Measurements from ENCODE around the gene IFIT1.
"Not testable (repeated sequence)": the region's sequence is repeated elsewhere in the genome, so short reads cannot be mapped to it uniquely, and the experiment has no call there.

The IFIT1 gene

GRCh38 chr10:89399956-89400355, 7.5 kb downstream of the IFIT1 start:
- DNase-seq (ENCODE audit: low read depth in 3 of 3) = no peak

GRCh38 chr10:89403043-89403442, 10.6 kb downstream of the IFIT1 start:
- DNase-seq (ENCODE audit: low read depth in 3 of 3) = no peak

- no peak for DNase-seq (ENCODE audit: low read depth in 3 of 3)
Observed at GRCh38 chr10:89404104-89405047, 12.0 kb downstream of the IFIT1 start.

GRCh38 chr10:89406178-89406577, 13.8 kb downstream of the IFIT1 start:
- not testable (repeated sequence) for DNase-seq (ENCODE audit: low read depth in 3 of 3)

GRCh38 chr10:89407792-89408191, 15.4 kb downstream of the IFIT1 start:
- not testable (repeated sequence) for DNase-seq (ENCODE audit: low read depth in 3 of 3)

GRCh38 chr10:89409282-89409681, 16.9 kb downstream of the IFIT1 start:
- not testable (repeated sequence) for DNase-seq (ENCODE audit: low read depth in 3 of 3)

- not testable (repeated sequence) for DNase-seq (ENCODE audit: low read depth in 3 of 3)
Observed at GRCh38 chr10:89410551-89410950, 18.1 kb downstream of the IFIT1 start.

- DNase-seq (ENCODE audit: low read depth in 3 of 3) = not testable (repeated sequence)
Observed at GRCh38 chr10:89411135-89411534, 18.7 kb downstream of the IFIT1 start.

GRCh38 chr10:89412276-89412675, 19.9 kb downstream of the IFIT1 start:
- DNase-seq (ENCODE audit: low read depth in 3 of 3) = peak in 1 of 3 donors; percentile 17

- DNase-seq (ENCODE audit: low read depth in 3 of 3) = no peak
Observed at GRCh38 chr10:89413398-89413912, 21.0 kb downstream of the IFIT1 start.

GRCh38 chr10:89414146-89414878, 21.9 kb downstream of the IFIT1 start, which contains the start of gene IFIT5:
Gene IFIT5 (plus strand): TSS chr10:89414568. CDS start chr10:89414799, 231 bp downstream.
- DNase-seq (ENCODE audit: low read depth in 3 of 3) = peak in 2 of 3 donors; percentile 40 to 41

- peak in 1 of 3 donors; percentile 28 for DNase-seq (ENCODE audit: low read depth in 3 of 3)
Observed at GRCh38 chr10:89414879-89415821, 22.7 kb downstream of the IFIT1 start.

GRCh38 chr10:89416465-89416864, 24.0 kb downstream of the IFIT1 start:
- no peak for DNase-seq (ENCODE audit: low read depth in 3 of 3)

GRCh38 chr10:89419548-89419947, 27.1 kb downstream of the IFIT1 start:
- no peak for DNase-seq (ENCODE audit: low read depth in 3 of 3)

GRCh38 chr10:89421018-89421476, 28.6 kb downstream of the IFIT1 start:
- no peak for DNase-seq (ENCODE audit: low read depth in 3 of 3)

- DNase-seq (ENCODE audit: low read depth in 3 of 3) = no peak
Observed at GRCh38 chr10:89425000-89425399, 32.6 kb downstream of the IFIT1 start.

- DNase-seq (ENCODE audit: low read depth in 3 of 3) = no peak
Observed at GRCh38 chr10:89426230-89426868, 33.9 kb downstream of the IFIT1 start.

- no peak for DNase-seq (ENCODE audit: low read depth in 3 of 3)
Observed at GRCh38 chr10:89427629-89428028, 35.2 kb downstream of the IFIT1 start.

GRCh38 chr10:89428877-89429276, 36.5 kb downstream of the IFIT1 start:
- no peak for DNase-seq (ENCODE audit: low read depth in 3 of 3)

GRCh38 chr10:89431977-89432376, 39.6 kb downstream of the IFIT1 start:
- no peak for DNase-seq (ENCODE audit: low read depth in 3 of 3)

- DNase-seq (ENCODE audit: low read depth in 3 of 3) = no peak
Observed at GRCh38 chr10:89438525-89438924, 46.1 kb downstream of the IFIT1 start.
